Neural progenitor cell (in vitro differentiated cells): Measurements from ENCODE around the gene RELL1. TPM values are rescaled to one million over a fixed set of nuclear protein-coding genes. Genes with fewer than 3 reads are reported as not detected.

Experiments
- DNase-seq: peaks from one replicate; pipeline ENCODE4 v3.0.0-alpha.2; 2016; ENCODE audit warnings: low spot score
- H2AFZ ChIP-seq: fragments of 200-600 bp; sonication (generic); replicated peaks from 2 replicates; pipeline ENCODE4 v1.6.1; 2016; ENCODE audit warnings: antibody characterized with exemption
- H3F3A ChIP-seq: fragments of 200-600 bp; sonication (generic); 2 replicates; pipeline ENCODE4 v1.6.1; 2016; ENCODE audit warnings: antibody characterized with exemption, low read depth
- H3K27ac ChIP-seq: fragments of 200-600 bp; sonication (generic); 2 replicates; pipeline ENCODE4 v1.5.1; 2016; ENCODE audit warnings: mild to moderate bottlenecking
- H3K27me3 ChIP-seq: fragments of 200-600 bp; sonication (generic); 2 replicates; pipeline ENCODE4 v1.6.1; 2016; ENCODE audit warnings: mild to moderate bottlenecking, moderate library complexity
- H3K36me3 ChIP-seq: fragments of 200-600 bp; sonication (generic); 2 replicates; pipeline ENCODE4 v1.5.1; 2016
- H3K4me1 ChIP-seq: fragments of 200-600 bp; sonication (generic); 2 replicates; pipeline ENCODE4 v1.6.1; 2016; ENCODE audit warnings: mixed run types
- H3K4me2 ChIP-seq: fragments of 200-600 bp; sonication (generic); 2 replicates; pipeline ENCODE4 v1.6.1; 2016
- H3K4me3 ChIP-seq: fragments of 200-600 bp; sonication (generic); 2 replicates; pipeline ENCODE4 v1.5.1; 2016
- H3K79me2 ChIP-seq: fragments of 200-600 bp; sonication (generic); 2 replicates; pipeline ENCODE4 v1.6.1; 2016; ENCODE audit warnings: low read depth
- H3K9ac ChIP-seq: fragments of 200-600 bp; sonication (generic); 2 replicates; pipeline ENCODE4 v1.6.1; 2016
- H3K9me3 ChIP-seq: fragments of 200-600 bp; sonication (generic); 2 replicates; pipeline ENCODE4 v1.5.1; 2016; ENCODE audit warnings: low read depth
- H4K20me1 ChIP-seq: fragments of 200-600 bp; sonication (generic); 2 replicates; pipeline ENCODE4 v1.6.1; 2016; ENCODE audit warnings: low read depth
- H3K27ac Mint-ChIP-seq: 3 replicates; pipeline ENCODE4 v1.8.0; 2021; ENCODE audit warnings: mixed read lengths
- H3K27me3 Mint-ChIP-seq: 2 replicates; pipeline ENCODE4 v1.8.0; 2022; ENCODE audit warnings: low read depth, mild to moderate bottlenecking, inconsistent platforms, moderate library complexity, mixed read lengths; ENCODE audit not compliant: insufficient read depth
- H3K36me3 Mint-ChIP-seq: 3 replicates; pipeline ENCODE4 v1.8.0; 2021; ENCODE audit warnings: mixed read lengths
- H3K4me1 Mint-ChIP-seq: 3 replicates; pipeline ENCODE4 v1.8.0; 2021; ENCODE audit warnings: mixed read lengths
- H3K4me3 Mint-ChIP-seq: 3 replicates; pipeline ENCODE4 v1.8.0; 2021; ENCODE audit warnings: mild to moderate bottlenecking, moderate library complexity, mixed read lengths
- H3K9me3 Mint-ChIP-seq: 3 replicates; pipeline ENCODE4 v1.8.0; 2020; ENCODE audit warnings: mixed read lengths
- EZH2 ChIP-seq: fragments of 200-600 bp; sonication (generic); IDR thresholded peaks from 2 replicates; pipeline ENCODE4 v1.6.1; 2017; ENCODE audit warnings: antibody characterized with exemption, mild to moderate bottlenecking, moderate library complexity
- EZH2phosphoT487 ChIP-seq: fragments of 200-600 bp; sonication (generic); IDR thresholded peaks from 2 replicates; pipeline ENCODE4 v1.6.1; 2017; ENCODE audit warnings: antibody characterized with exemption
- total RNA-seq: library from RNA; depleted of rRNA; stranded (reverse); fragments of >200 nt; gene quantifications from 2 replicates; pipeline ENCODE4 v1.2.3, GENCODE V29; 2015; ENCODE audit warnings: low replicate concordance
- TF ChIP-seq, protein P1 (sequence below): fragments of 200-600 bp; sonication (generic); IDR thresholded peaks from 2 replicates; pipeline ENCODE4 v1.5.1; 2017; ENCODE audit warnings: antibody characterized with exemption, mild to moderate bottlenecking

Gene RELL1
- total RNA-seq, 1 donor from 2014 or later: 12.1 TPM

DNA sequence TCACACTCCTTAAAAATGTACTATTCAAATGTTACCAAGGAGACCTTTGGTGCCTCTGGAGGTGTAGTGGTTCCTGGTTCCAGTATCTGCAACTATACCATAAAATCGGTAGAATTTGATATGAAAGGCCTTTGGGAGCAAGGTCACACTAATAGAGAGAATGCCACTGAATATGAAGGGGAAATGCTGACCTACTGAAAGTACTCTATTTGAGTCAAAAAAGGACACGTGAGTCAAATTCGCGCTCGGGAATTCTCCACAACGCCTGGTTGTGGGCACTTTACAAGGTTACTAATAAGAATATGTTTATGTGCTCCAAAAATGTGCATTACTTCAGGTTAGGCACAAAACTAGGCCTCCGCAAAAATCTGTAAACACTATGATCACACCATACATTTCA, 39.5 kb upstream of the RELL1 start:
- H3K27ac Mint-ChIP-seq: no peak overlapping the region

DNA sequence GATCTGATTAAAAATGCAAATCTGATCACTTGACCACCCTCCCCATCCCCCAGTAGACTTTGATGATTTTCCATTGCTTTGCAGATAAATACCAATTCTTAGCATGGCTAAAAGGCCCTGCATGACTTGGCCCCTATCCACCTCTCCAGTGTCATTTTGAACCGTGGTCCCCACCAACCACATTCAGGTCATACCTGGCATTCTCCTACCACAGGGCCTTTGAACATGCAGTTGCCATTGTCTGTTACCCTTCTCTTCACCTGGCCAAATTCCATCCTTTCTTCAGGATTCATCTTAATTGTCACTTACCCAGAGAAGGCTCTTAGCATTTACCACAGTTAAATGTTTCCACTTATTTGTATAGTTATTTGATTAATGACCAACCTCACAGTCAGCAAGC, 36.9 kb upstream of the RELL1 start:
- Histone ChIP-seq H3K4me1 (peaks cover 4% of the 10 kb centered on the region), H3K4me3 (no peak overlapping the region), H3K79me2 (no peaks in the 10 kb centered on the region), H3K36me3 (no peaks in the 10 kb centered on the region), H3K9me3 (no peaks in the 10 kb centered on the region), H3K27me3 (no peaks in the 10 kb centered on the region), H2AFZ (no peak overlapping the region), H3K27ac (no peak overlapping the region), H3K4me2 (no peak overlapping the region), H3K9ac (no peak overlapping the region), H3F3A (no peaks in the 10 kb centered on the region), H4K20me1 (no peaks in the 10 kb centered on the region)
- Mint-ChIP-seq H3K27me3 (no peaks in the 10 kb centered on the region), H3K4me1 (peaks cover 5% of the 10 kb centered on the region), H3K27ac (no peak overlapping the region), H3K36me3 (no peaks in the 10 kb centered on the region), H3K4me3 (no peak overlapping the region), H3K9me3 (no peaks in the 10 kb centered on the region)
- no peak for TF ChIP-seq EZH2phosphoT487
- TF ChIP-seq EZH2: no peak
- TF ChIP-seq, protein P1, sequence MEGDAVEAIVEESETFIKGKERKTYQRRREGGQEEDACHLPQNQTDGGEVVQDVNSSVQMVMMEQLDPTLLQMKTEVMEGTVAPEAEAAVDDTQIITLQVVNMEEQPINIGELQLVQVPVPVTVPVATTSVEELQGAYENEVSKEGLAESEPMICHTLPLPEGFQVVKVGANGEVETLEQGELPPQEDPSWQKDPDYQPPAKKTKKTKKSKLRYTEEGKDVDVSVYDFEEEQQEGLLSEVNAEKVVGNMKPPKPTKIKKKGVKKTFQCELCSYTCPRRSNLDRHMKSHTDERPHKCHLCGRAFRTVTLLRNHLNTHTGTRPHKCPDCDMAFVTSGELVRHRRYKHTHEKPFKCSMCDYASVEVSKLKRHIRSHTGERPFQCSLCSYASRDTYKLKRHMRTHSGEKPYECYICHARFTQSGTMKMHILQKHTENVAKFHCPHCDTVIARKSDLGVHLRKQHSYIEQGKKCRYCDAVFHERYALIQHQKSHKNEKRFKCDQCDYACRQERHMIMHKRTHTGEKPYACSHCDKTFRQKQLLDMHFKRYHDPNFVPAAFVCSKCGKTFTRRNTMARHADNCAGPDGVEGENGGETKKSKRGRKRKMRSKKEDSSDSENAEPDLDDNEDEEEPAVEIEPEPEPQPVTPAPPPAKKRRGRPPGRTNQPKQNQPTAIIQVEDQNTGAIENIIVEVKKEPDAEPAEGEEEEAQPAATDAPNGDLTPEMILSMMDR: no peak
- DNase-seq: no peak

More for the DNA sequence above, 39.5 kb upstream of the RELL1 start:
- no peak overlapping the region for H3K9ac ChIP-seq
- H3K4me3 Mint-ChIP-seq: no peak overlapping the region
- H3F3A ChIP-seq: peaks cover 6% of the 10 kb centered on the region
- no peaks in the 10 kb centered on the region for H3K79me2 ChIP-seq
- peaks cover 13% of the 10 kb centered on the region for H3K4me1 ChIP-seq
- H3K9me3 ChIP-seq: no peaks in the 10 kb centered on the region
- H2AFZ ChIP-seq: no peak overlapping the region
- no peaks in the 10 kb centered on the region for H3K36me3 Mint-ChIP-seq
- no peaks in the 10 kb centered on the region for H4K20me1 ChIP-seq
- H3K27me3 ChIP-seq: no peaks in the 10 kb centered on the region
- H3K4me1 Mint-ChIP-seq: peaks cover 7% of the 10 kb centered on the region
- no peak overlapping the region for H3K27ac ChIP-seq
- H3K36me3 ChIP-seq: no peaks in the 10 kb centered on the region
- H3K9me3 Mint-ChIP-seq: no peaks in the 10 kb centered on the region
- H3K4me2 ChIP-seq: no peak overlapping the region
- DNase-seq: no peak
- no peak overlapping the region for H3K4me3 ChIP-seq
- TF ChIP-seq, protein P1: no peak
- TF ChIP-seq EZH2phosphoT487: no peak
- no peak for TF ChIP-seq EZH2
- peaks cover 2% of the 10 kb centered on the region for H3K27me3 Mint-ChIP-seq

DNA sequence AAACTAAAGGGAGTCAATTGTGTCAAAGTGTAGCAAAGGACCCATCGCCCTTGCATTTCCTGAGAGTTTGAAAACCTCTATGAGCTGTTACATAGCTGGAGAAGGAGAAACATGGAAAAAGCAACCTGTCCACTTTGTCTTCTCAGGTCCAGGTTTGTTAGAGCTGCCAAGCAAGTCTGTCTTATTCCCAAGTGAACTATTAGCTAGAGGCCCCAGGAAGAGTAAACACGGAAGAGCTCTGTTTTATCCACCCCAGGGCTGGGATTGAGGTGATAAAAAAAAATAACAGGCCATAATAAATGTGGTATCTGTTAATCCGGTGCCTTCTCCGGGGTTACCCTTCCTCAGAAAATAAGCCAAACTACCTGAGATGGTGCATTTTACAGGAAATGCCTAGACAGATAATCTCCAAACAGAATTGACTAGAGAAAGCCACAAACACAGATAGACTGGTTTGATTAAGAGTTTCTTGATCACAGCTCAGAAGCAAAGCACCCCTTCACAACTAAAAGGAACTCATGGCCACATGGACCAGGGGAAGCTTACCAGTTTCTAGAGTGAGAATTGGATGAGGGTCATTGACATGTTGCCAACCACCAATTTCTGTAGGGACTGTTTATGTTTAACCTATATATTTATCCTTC, 35.9 kb upstream of the RELL1 start:
- no peaks in the 10 kb centered on the region for H3K9me3 ChIP-seq
- no peaks in the 10 kb centered on the region for H3K27me3 Mint-ChIP-seq
- H3K36me3 ChIP-seq: no peaks in the 10 kb centered on the region
- H3K9me3 Mint-ChIP-seq: no peaks in the 10 kb centered on the region
- H3K4me1 ChIP-seq: peaks cover 4% of the 10 kb centered on the region
- H3K4me3 Mint-ChIP-seq: no peak overlapping the region
- H3K9ac ChIP-seq: no peak overlapping the region
- H3K4me3 ChIP-seq: no peak overlapping the region
- no peak overlapping the region for H3K4me2 ChIP-seq
- TF ChIP-seq, protein P1: no peak
- TF ChIP-seq EZH2 (no peak), EZH2phosphoT487 (no peak)
- no peaks in the 10 kb centered on the region for H3F3A ChIP-seq
- H3K36me3 Mint-ChIP-seq: no peaks in the 10 kb centered on the region
- no peaks in the 10 kb centered on the region for H4K20me1 ChIP-seq
- no peak for DNase-seq
- H3K4me1 Mint-ChIP-seq: peaks cover 7% of the 10 kb centered on the region
- no peak overlapping the region for H2AFZ ChIP-seq
- no peak overlapping the region for H3K27ac ChIP-seq
- H3K27me3 ChIP-seq: no peaks in the 10 kb centered on the region
- no peaks in the 10 kb centered on the region for H3K79me2 ChIP-seq
- H3K27ac Mint-ChIP-seq: no peak overlapping the region
